Fibroblast of lung (primary cell): ENCODE results near the gene KCNJ13. TPM values are rescaled to one million over a fixed set of nuclear protein-coding genes. Genes with fewer than 3 reads are reported as not detected.

Experiments used
- DNase-seq, 2 donors: peaks; one replicate each; pipeline versions ENCODE4 v3.0.0 to v3.0.0-alpha.2; 2010; ENCODE audit warnings: low read depth in 2 of 2
- H2AFZ ChIP-seq: 2 replicates; pipeline ENCODE4 v1.5.1; 2012; ENCODE audit warnings: low read length, control low read depth, inconsistent platforms
- H3K27ac ChIP-seq: 2 replicates; pipeline ENCODE4 v1.5.1; 2011; ENCODE audit warnings: low read length, control low read depth; ENCODE audit not compliant: insufficient read depth
- H3K27me3 ChIP-seq: 2 replicates; pipeline ENCODE4 v1.5.1; 2011; ENCODE audit warnings: mild to moderate bottlenecking, low read length; ENCODE audit not compliant: control insufficient read depth, insufficient read depth
- H3K36me3 ChIP-seq: 2 replicates; pipeline ENCODE4 v1.5.1; 2011; ENCODE audit warnings: low read length; ENCODE audit not compliant: control insufficient read depth, insufficient read depth
- H3K4me1 ChIP-seq: 2 replicates; pipeline ENCODE4 v1.5.1; 2011; ENCODE audit warnings: low read length; ENCODE audit not compliant: control insufficient read depth, insufficient read depth; ENCODE audit errors: extremely low read depth
- H3K4me2 ChIP-seq: 2 replicates; pipeline ENCODE4 v1.5.1; 2011; ENCODE audit warnings: low read length, control low read depth; ENCODE audit not compliant: insufficient read depth; ENCODE audit errors: extremely low read depth
- H3K4me3 ChIP-seq, 4 experiments: fragments of 200-600 bp in 1 of 4; sonication (generic) in 1 of 4; replicated peaks in 1 of 4; 2 replicates each; pipeline ENCODE4 v1.5.1; 2011 to 2016; ENCODE audit warnings: low read length in 4 of 4, low read depth in 3 of 4, mild to moderate bottlenecking in 3 of 4, control low read depth in 2 of 4, inconsistent platforms in 1 of 4, mixed read lengths in 1 of 4; ENCODE audit not compliant: insufficient read depth in 1 of 4; ENCODE audit errors: control extremely low read depth in 1 of 4
- H3K79me2 ChIP-seq: 2 replicates; pipeline ENCODE4 v1.5.1; 2012; ENCODE audit warnings: mild to moderate bottlenecking, low read length, inconsistent platforms; ENCODE audit not compliant: control insufficient read depth, insufficient read depth
- H3K9ac ChIP-seq: 2 replicates; pipeline ENCODE4 v1.5.1; 2011; ENCODE audit warnings: mild to moderate bottlenecking, low read length, control low read depth; ENCODE audit not compliant: insufficient read depth
- H3K9me3 ChIP-seq: 2 replicates; pipeline ENCODE4 v1.5.1; 2012; ENCODE audit warnings: low read depth, low read length; ENCODE audit not compliant: control insufficient read depth, insufficient read depth
- H4K20me1 ChIP-seq: 2 replicates; pipeline ENCODE4 v1.5.1; 2011; ENCODE audit warnings: low read length; ENCODE audit not compliant: control insufficient read depth, insufficient read depth; ENCODE audit errors: extremely low read depth
- EZH2 ChIP-seq: IDR thresholded peaks from 2 replicates; pipeline ENCODE4 v1.5.1; 2012; ENCODE audit warnings: low read length, control low read depth, mild to moderate bottlenecking; ENCODE audit errors: missing control alignments
- polyA plus RNA-seq, 2 donors: library from polyadenylated mRNA; depleted of rRNA in 1 of 2; stranded (reverse) in 1 of 2; unstranded in 1 of 2; fragments of >200 nt; gene quantifications; 2 replicates each; pipeline ENCODE4 v1.2.1, GENCODE V29; 2011 to 2012; ENCODE audit warnings: missing spikeins in 1 of 2
- total RNA-seq: library from RNA; depleted of rRNA; stranded (reverse); fragments of >200 nt; gene quantifications from 2 replicates; pipeline ENCODE4 v1.2.1, GENCODE V29; 2014
- TF ChIP-seq, protein P1 (sequence below), 2 donors: IDR thresholded peaks in 1 of 2; conservative IDR thresholded peaks in 1 of 2; 1 replicate in 1 of 2; 2 replicates in 1 of 2; pipeline ENCODE4 v1.5.1; 2011 to 2012; ENCODE audit warnings: low read length in 2 of 2, control low read depth in 1 of 2, inconsistent platforms in 1 of 2, low read depth in 1 of 2, mild to moderate bottlenecking in 1 of 2

Gene KCNJ13
- total and polyA plus RNA-seq, 2 donors (not counting 1 experiment from before 2014, with no cell fraction given), result not detected

DNA sequence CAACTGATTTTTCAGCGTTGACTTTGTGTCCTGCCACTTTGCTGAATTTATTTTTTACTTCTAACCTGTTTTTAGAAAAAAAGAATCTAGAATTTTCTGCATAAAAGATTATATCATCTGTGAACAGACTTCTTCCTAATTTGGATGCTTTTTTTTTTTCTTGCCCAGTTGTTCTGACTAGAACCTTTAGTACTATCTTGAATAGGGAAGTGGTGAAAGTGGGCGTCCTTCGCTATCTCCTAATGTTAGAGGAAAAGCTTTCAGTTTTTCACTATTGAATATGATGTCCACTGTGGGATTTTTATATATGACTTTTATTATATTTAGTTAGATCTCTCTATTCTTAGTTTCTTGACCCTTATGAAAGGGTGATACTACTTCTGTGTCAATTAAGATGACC lies 25.7 kb upstream of the KCNJ13 start:
- Histone ChIP-seq H3K79me2 (no peaks in the 10 kb centered on the region), H3K9ac (no peak overlapping the region), H3K4me1 (no peaks in the 10 kb centered on the region), H3K4me2 (no peak overlapping the region), H3K27ac (no peak overlapping the region), H4K20me1 (no peaks in the 10 kb centered on the region), H2AFZ (no peak overlapping the region), H3K9me3 (no peaks in the 10 kb centered on the region), H3K4me3 (no peak overlapping the region), H3K36me3 (peaks cover 2% of the 10 kb centered on the region), H3K27me3 (no peaks in the 10 kb centered on the region)
- no peak for DNase-seq
- TF ChIP-seq, protein P1, sequence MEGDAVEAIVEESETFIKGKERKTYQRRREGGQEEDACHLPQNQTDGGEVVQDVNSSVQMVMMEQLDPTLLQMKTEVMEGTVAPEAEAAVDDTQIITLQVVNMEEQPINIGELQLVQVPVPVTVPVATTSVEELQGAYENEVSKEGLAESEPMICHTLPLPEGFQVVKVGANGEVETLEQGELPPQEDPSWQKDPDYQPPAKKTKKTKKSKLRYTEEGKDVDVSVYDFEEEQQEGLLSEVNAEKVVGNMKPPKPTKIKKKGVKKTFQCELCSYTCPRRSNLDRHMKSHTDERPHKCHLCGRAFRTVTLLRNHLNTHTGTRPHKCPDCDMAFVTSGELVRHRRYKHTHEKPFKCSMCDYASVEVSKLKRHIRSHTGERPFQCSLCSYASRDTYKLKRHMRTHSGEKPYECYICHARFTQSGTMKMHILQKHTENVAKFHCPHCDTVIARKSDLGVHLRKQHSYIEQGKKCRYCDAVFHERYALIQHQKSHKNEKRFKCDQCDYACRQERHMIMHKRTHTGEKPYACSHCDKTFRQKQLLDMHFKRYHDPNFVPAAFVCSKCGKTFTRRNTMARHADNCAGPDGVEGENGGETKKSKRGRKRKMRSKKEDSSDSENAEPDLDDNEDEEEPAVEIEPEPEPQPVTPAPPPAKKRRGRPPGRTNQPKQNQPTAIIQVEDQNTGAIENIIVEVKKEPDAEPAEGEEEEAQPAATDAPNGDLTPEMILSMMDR (conservative IDR thresholded peaks at IDR 0.05 in 1 of 2, IDR thresholded peaks at IDR 0.05 in 1 of 2; ENCODE audit: low read depth in 1 of 2, low read length in 2 of 2), result no peak
- no peak for TF ChIP-seq EZH2

DNA sequence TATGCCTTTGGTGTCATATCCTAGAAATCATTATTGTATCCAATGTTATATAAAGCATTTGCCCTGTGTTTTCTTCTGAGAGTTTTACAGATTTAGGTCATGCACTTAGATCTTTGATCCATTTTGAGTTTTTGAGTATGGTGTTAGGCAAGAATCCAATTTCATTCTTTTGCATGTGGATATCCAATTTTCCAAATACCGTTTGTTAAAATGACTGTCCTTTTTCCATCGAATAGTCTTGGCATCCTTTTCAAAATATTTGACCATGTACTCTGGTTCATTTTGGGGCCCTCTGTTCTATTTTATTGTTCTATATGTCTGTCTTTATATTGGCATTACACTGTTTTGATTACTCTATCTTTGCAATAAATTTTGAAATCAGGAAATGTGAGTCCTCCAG lies 23.8 kb upstream of the KCNJ13 start:
- Histone ChIP-seq H3K27ac (no peak overlapping the region), H3K4me1 (no peaks in the 10 kb centered on the region), H3K9me3 (no peaks in the 10 kb centered on the region), H3K36me3 (peaks cover 2% of the 10 kb centered on the region), H3K4me3 (no peak overlapping the region), H2AFZ (no peak overlapping the region), H4K20me1 (no peaks in the 10 kb centered on the region), H3K4me2 (no peak overlapping the region), H3K27me3 (no peaks in the 10 kb centered on the region), H3K9ac (no peak overlapping the region), H3K79me2 (no peaks in the 10 kb centered on the region)
- TF ChIP-seq, protein P1 (conservative IDR thresholded peaks at IDR 0.05 in 1 of 2, IDR thresholded peaks at IDR 0.05 in 1 of 2; ENCODE audit: low read depth in 1 of 2, low read length in 2 of 2), result no peak
- TF ChIP-seq EZH2, result no peak
- no peak for DNase-seq

DNA sequence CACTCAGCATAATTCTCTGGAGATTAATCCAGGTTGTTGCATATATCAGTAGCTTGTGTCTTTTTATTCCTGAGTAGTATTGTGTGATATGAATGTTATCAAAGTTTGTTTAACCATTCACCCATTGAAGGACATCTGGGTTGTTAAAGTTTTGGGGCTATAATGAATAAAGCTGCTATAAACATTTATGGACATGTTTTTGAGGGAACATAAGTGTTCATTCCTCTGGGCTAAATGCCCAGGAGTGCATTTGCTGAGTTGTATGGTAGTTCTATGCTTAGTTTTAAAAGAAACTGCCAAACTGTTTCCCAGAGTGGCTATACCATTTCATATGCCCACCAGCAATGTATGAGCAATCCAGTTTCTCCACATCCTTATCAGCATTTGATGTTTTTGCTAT lies 21.8 kb upstream of the KCNJ13 start:
- H2AFZ ChIP-seq, result no peak overlapping the region
- H3K9ac ChIP-seq, result no peak overlapping the region
- no peaks in the 10 kb centered on the region for H3K4me1 ChIP-seq
- H3K27me3 ChIP-seq, result no peaks in the 10 kb centered on the region
- no peak overlapping the region for H3K4me2 ChIP-seq
- peaks cover 3% of the 10 kb centered on the region for H3K36me3 ChIP-seq
- DNase-seq, result peak in 1 of 2 donors; percentile 19
- H3K27ac ChIP-seq, result no peak overlapping the region
- no peaks in the 10 kb centered on the region for H3K79me2 ChIP-seq
- no peak overlapping the region for H3K4me3 ChIP-seq
- H4K20me1 ChIP-seq, result no peaks in the 10 kb centered on the region
- TF ChIP-seq, protein P1 (conservative IDR thresholded peaks at IDR 0.05 in 1 of 2, IDR thresholded peaks at IDR 0.05 in 1 of 2; ENCODE audit: low read depth in 1 of 2, low read length in 2 of 2), result no peak
- no peak for TF ChIP-seq EZH2
- no peaks in the 10 kb centered on the region for H3K9me3 ChIP-seq
